HG03378 (cell line): Measurements from ENCODE around the gene SRP14.

Source experiments
- ATAC-seq: cut with Tn5 transposase; IDR thresholded peaks from one replicate; pipeline ENCODE4 v1.9.1; 2021; ENCODE audit warnings: mild to moderate bottlenecking, moderate library complexity; ENCODE audit not compliant: unreplicated experiment

SRP14 gene

GRCh38 chr15:39990706-39991105 lies 48.3 kb downstream of the SRP14 start:
- no peak for ATAC-seq

GRCh38 chr15:39987821-39988220 lies 51.2 kb downstream of the SRP14 start:
- no peak for ATAC-seq
